T-helper 1 cell treated with Interleukin-12 subunit alpha and Interleukin-12 subunit beta and Interleukin-4 antibody, amounts not matched to agents 30 μg/mL and 1 μg/mL, for 36 hours (primary cell): ENCODE results near the gene IL17RA.

ENCODE experiments used
- H3K27ac Mint-ChIP-seq: one replicate; pipeline ENCODE4 v1.8.0; 2021; ENCODE audit warnings: mild to moderate bottlenecking, mixed read lengths
- H3K27me3 Mint-ChIP-seq: one replicate; pipeline ENCODE4 v1.8.0; 2021; ENCODE audit warnings: low read depth, mixed read lengths
- H3K36me3 Mint-ChIP-seq: one replicate; pipeline ENCODE4 v1.8.0; 2021; ENCODE audit warnings: low read depth, mixed read lengths
- H3K4me1 Mint-ChIP-seq: one replicate; pipeline ENCODE4 v1.8.0; 2021; ENCODE audit warnings: low read depth, mixed read lengths
- H3K4me3 Mint-ChIP-seq: one replicate; pipeline ENCODE4 v1.8.0; 2021; ENCODE audit warnings: mild to moderate bottlenecking, moderate library complexity, mixed read lengths
- H3K9me3 Mint-ChIP-seq: one replicate; pipeline ENCODE4 v1.8.0; 2021; ENCODE audit warnings: mixed read lengths

IL17RA gene

GRCh38 chr22:17090550-17090949 lies 5.8 kb downstream of the IL17RA start:
- Mint-ChIP-seq H3K27me3 (no peaks in the 10 kb centered on the region), H3K36me3 (peaks cover 46% of the 10 kb centered on the region), H3K9me3 (no peaks in the 10 kb centered on the region), H3K4me3 (no peak overlapping the region), H3K4me1 (peaks cover 66% of the 10 kb centered on the region), H3K27ac (no peak overlapping the region)

- H3K4me3 Mint-ChIP-seq: no peak overlapping the region
- no peaks in the 10 kb centered on the region for H3K27me3 Mint-ChIP-seq
- H3K9me3 Mint-ChIP-seq: no peaks in the 10 kb centered on the region
- no peak overlapping the region for H3K27ac Mint-ChIP-seq
- peaks cover 65% of the 10 kb centered on the region for H3K4me1 Mint-ChIP-seq
- peaks cover 43% of the 10 kb centered on the region for H3K36me3 Mint-ChIP-seq
Observed at GRCh38 chr22:17091851-17092250, 7.1 kb downstream of the IL17RA start.

GRCh38 chr22:17093081-17093480 lies 8.3 kb downstream of the IL17RA start:
- H3K4me3 Mint-ChIP-seq: no peak overlapping the region
- H3K4me1 Mint-ChIP-seq: peaks cover 64% of the 10 kb centered on the region
- no peaks in the 10 kb centered on the region for H3K27me3 Mint-ChIP-seq
- peaks cover 44% of the 10 kb centered on the region for H3K36me3 Mint-ChIP-seq
- no peaks in the 10 kb centered on the region for H3K9me3 Mint-ChIP-seq
- no peak overlapping the region for H3K27ac Mint-ChIP-seq

GRCh38 chr22:17095538-17095937 lies 10.7 kb downstream of the IL17RA start:
- no peak overlapping the region for H3K27ac Mint-ChIP-seq
- no peaks in the 10 kb centered on the region for H3K9me3 Mint-ChIP-seq

GRCh38 chr22:17096071-17096470 lies 11.3 kb downstream of the IL17RA start:
- Mint-ChIP-seq H3K9me3 (no peaks in the 10 kb centered on the region), H3K4me1 (peaks cover 75% of the 10 kb centered on the region), H3K36me3 (peaks cover 62% of the 10 kb centered on the region)

More at GRCh38 chr22:17095538-17095937, 10.7 kb downstream of the IL17RA start:
- H3K27me3 Mint-ChIP-seq: no peaks in the 10 kb centered on the region
- peaks cover 75% of the 10 kb centered on the region for H3K4me1 Mint-ChIP-seq
- no peak overlapping the region for H3K4me3 Mint-ChIP-seq
- H3K36me3 Mint-ChIP-seq: peaks cover 60% of the 10 kb centered on the region

GRCh38 chr22:17097062-17097461 lies 12.3 kb downstream of the IL17RA start:
- H3K27ac Mint-ChIP-seq: no peak overlapping the region
- peaks cover 78% of the 10 kb centered on the region for H3K4me1 Mint-ChIP-seq

More at GRCh38 chr22:17096071-17096470, 11.3 kb downstream of the IL17RA start:
- Mint-ChIP-seq H3K4me3 (no peak overlapping the region), H3K27ac (no peak overlapping the region), H3K27me3 (no peaks in the 10 kb centered on the region)

DNA sequence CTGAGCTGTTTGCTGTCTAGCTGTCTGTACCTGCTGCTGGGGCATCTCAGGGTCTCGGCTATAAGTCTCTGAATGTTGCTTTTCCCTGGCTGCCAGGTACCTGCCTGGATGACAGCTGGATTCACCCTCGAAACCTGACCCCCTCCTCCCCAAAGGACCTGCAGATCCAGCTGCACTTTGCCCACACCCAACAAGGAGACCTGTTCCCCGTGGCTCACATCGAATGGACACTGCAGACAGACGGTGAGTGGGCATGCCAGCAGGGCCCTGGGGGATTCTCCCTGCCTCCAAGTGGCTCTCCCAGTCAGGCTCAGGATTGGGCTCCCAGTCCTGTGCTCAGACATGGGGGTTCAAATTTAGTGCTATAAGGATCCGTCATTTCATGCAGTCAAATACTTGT lies 12.9 kb downstream of the IL17RA start:
- Mint-ChIP-seq H3K4me3 (peak overlapping the region; percentile 78), H3K36me3 (peaks cover 69% of the 10 kb centered on the region), H3K27ac (peak overlapping the region; percentile 88), H3K4me1 (peaks cover 78% of the 10 kb centered on the region), H3K9me3 (no peaks in the 10 kb centered on the region), H3K27me3 (no peaks in the 10 kb centered on the region)

More at GRCh38 chr22:17097062-17097461, 12.3 kb downstream of the IL17RA start:
- no peaks in the 10 kb centered on the region for H3K27me3 Mint-ChIP-seq
- H3K9me3 Mint-ChIP-seq: no peaks in the 10 kb centered on the region
- H3K36me3 Mint-ChIP-seq: peaks cover 67% of the 10 kb centered on the region
- no peak overlapping the region for H3K4me3 Mint-ChIP-seq

- Mint-ChIP-seq H3K27ac (peak overlapping the region; percentile 88), H3K9me3 (no peaks in the 10 kb centered on the region), H3K4me3 (peak overlapping the region; percentile 78), H3K36me3 (peaks cover 67% of the 10 kb centered on the region), H3K27me3 (no peaks in the 10 kb centered on the region), H3K4me1 (peaks cover 76% of the 10 kb centered on the region)
Observed at GRCh38 chr22:17098379-17098819, 13.6 kb downstream of the IL17RA start.

DNA sequence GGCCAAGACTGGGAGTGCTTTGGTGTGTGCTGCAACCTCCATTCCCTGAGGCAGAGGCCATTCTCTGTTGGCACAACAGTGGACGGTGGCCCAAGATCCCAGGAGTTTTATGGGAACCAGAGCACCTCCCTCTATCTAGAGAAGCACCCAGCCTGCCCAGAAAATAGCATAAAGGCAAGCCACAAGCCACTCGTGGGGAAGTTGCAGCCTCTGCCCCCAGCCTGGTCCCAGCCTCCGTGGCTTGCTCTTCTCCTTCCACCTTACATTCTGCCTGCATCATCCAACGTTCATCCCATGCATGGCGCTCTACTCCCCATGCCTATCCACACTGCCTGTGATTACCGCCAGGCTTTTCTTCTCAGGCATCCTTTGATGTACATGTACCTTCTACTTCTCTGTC lies 15.8 kb downstream of the IL17RA start:
- Mint-ChIP-seq H3K9me3 (no peaks in the 10 kb centered on the region), H3K4me3 (peak overlapping the region; percentile 40), H3K36me3 (peaks cover 74% of the 10 kb centered on the region), H3K4me1 (peaks cover 77% of the 10 kb centered on the region), H3K27me3 (no peaks in the 10 kb centered on the region), H3K27ac (peak overlapping the region; percentile 23)

- Mint-ChIP-seq H3K36me3 (peaks cover 79% of the 10 kb centered on the region), H3K9me3 (no peaks in the 10 kb centered on the region), H3K27ac (no peak overlapping the region), H3K4me3 (peak overlapping the region; percentile 14), H3K27me3 (no peaks in the 10 kb centered on the region), H3K4me1 (peaks cover 75% of the 10 kb centered on the region)
Observed at GRCh38 chr22:17101475-17102296, 16.9 kb downstream of the IL17RA start.

- Mint-ChIP-seq H3K9me3 (no peaks in the 10 kb centered on the region), H3K27me3 (no peaks in the 10 kb centered on the region), H3K4me3 (no peak overlapping the region), H3K4me1 (peaks cover 78% of the 10 kb centered on the region), H3K36me3 (peaks cover 84% of the 10 kb centered on the region), H3K27ac (no peak overlapping the region)
Observed at GRCh38 chr22:17102297-17102667, 17.5 kb downstream of the IL17RA start.

- Mint-ChIP-seq H3K9me3 (no peaks in the 10 kb centered on the region), H3K27me3 (no peaks in the 10 kb centered on the region), H3K36me3 (peaks cover 85% of the 10 kb centered on the region), H3K4me3 (no peak overlapping the region), H3K4me1 (peaks cover 74% of the 10 kb centered on the region), H3K27ac (no peak overlapping the region)
Observed at GRCh38 chr22:17103351-17103750, 18.6 kb downstream of the IL17RA start.

DNA sequence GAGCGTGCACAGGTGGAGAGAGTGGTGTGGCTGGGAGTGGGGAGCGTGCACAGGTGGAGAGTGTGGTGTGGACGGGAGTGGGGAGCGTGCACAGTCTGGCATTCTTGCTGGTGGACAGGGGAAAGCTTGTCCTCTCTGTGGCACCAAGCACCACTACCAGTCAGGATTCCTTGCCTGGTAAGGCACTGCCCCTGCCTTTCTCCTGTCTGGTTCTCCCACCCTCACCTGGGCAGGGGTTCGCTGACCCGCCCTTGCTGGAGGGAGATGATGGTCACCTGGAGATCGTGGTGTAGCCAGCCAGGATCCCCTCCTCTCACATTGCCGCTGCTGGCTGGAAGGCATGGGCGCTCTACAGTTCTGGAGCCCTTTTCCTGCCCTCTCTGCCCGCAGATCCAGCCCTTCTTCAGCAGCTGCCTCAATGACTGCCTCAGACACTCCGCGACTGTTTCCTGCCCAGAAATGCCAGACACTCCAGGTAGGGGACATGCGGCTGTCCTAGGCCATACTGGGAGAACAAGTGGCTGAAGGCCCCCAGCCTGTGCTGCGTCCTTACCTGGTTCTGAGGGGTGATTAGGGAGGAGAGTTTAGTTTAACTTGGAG lies 19.6 kb downstream of the IL17RA start:
- peak overlapping the region; percentile 36 for H3K27ac Mint-ChIP-seq
- H3K27me3 Mint-ChIP-seq: no peaks in the 10 kb centered on the region
- peaks cover 77% of the 10 kb centered on the region for H3K36me3 Mint-ChIP-seq
- H3K4me1 Mint-ChIP-seq: peaks cover 63% of the 10 kb centered on the region
- no peak overlapping the region for H3K4me3 Mint-ChIP-seq
- H3K9me3 Mint-ChIP-seq: no peaks in the 10 kb centered on the region

DNA sequence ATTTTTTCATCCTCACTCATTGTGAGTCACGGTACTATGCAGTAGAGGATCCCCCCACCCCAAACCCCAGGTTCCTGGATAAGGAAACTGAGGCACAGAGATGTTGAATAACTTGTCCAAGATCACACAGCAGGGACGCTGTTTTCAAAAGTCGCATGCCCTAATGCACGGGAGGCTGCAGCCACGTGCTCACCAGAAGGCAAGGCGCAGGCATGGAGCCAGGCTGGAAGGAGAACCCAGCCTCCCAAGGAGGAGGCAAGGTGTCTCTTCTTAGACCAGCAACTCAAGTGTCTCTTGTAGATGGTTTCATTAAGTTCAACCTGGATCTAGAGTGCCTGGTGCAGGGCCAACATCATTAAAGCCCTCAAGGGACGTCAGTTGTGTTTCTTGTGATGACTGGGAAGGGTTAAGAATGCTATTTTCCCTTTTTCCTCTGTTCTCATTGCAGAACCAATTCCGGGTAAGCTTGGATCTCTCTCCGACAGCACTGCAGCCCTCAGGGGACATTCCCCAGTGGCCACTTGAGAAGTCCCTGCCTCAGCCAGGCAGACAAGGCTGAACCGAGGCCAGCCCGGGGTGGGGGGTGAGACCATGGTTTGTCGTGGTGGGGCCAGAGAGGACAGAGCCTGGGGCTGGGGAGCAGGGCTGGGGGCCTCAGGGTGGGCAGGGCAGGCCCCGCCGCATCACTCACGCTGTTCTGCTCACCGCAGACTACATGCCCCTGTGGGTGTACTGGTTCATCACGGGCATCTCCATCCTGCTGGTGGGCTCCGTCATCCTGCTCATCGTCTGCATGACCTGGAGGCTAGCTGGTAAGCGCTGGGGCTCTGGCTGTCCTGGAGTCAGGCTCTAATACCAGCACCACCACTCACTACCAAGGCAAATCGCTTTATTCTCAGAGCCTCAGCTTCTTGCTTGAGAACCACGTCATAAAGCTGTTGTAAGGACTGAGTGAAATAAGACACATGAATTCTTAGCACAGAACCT lies 20.6 kb downstream of the IL17RA start:
- Mint-ChIP-seq H3K4me3 (no peak overlapping the region), H3K9me3 (no peaks in the 10 kb centered on the region), H3K4me1 (peaks cover 57% of the 10 kb centered on the region), H3K27ac (no peak overlapping the region), H3K36me3 (peaks cover 71% of the 10 kb centered on the region), H3K27me3 (no peaks in the 10 kb centered on the region)
